ENCODE data around the gene LOXL4.

LOXL4 gene

DNA sequence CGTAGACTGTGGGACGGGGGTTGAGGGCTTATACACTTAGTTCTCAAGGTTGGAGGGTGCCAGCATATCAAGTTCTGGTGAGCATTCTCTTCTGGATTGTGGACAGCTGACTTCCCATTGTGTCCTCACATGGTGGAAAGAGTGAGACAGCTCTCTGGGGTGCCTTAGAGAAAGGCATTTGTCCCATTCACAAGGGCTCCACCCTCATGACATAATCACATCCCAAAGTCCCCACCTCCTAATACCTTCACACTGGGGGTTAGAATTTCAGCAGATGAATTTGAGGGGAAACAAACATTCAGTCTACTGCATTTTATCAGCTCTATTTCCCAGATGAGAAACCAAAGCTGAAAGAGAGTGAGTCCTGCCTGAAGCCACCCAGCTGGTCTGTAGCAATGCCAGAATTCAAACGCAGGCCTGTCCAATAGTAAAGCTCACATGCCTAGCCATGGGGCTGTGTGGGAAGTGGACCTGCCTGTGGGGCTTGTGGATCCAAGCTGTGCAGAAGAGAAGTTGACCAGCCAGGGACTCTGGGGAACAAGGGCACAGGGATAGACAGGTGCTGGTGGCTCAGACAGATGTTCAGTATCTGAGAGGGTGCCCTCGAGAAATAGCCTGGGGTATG is 34.9 kb upstream of the LOXL4 start:
- TF ChIP-seq, protein P1, sequence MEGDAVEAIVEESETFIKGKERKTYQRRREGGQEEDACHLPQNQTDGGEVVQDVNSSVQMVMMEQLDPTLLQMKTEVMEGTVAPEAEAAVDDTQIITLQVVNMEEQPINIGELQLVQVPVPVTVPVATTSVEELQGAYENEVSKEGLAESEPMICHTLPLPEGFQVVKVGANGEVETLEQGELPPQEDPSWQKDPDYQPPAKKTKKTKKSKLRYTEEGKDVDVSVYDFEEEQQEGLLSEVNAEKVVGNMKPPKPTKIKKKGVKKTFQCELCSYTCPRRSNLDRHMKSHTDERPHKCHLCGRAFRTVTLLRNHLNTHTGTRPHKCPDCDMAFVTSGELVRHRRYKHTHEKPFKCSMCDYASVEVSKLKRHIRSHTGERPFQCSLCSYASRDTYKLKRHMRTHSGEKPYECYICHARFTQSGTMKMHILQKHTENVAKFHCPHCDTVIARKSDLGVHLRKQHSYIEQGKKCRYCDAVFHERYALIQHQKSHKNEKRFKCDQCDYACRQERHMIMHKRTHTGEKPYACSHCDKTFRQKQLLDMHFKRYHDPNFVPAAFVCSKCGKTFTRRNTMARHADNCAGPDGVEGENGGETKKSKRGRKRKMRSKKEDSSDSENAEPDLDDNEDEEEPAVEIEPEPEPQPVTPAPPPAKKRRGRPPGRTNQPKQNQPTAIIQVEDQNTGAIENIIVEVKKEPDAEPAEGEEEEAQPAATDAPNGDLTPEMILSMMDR (conservative IDR thresholded peaks at IDR 0.05) = no peak
- H3K27ac ChIP-seq = no peak overlapping the region

GRCh38 chr10:98301664-98302319 is 33.8 kb upstream of the LOXL4 start:
- no peak overlapping the region for H3K27ac ChIP-seq
- TF ChIP-seq, protein P1 (conservative IDR thresholded peaks at IDR 0.05) = no peak

GRCh38 chr10:98300526-98301229 is 32.7 kb upstream of the LOXL4 start:
- no peak overlapping the region for H3K27ac ChIP-seq
- TF ChIP-seq, protein P1 (conservative IDR thresholded peaks at IDR 0.05) = no peak

- TF ChIP-seq, protein P1 (conservative IDR thresholded peaks at IDR 0.05) = no peak
- no peak overlapping the region for H3K27ac ChIP-seq
Measured at GRCh38 chr10:98299341-98299740, 31.3 kb upstream of the LOXL4 start.

- TF ChIP-seq, protein P1 (conservative IDR thresholded peaks at IDR 0.05) = no peak
- H3K27ac ChIP-seq = no peak overlapping the region
Measured at GRCh38 chr10:98296524-98296923, 28.5 kb upstream of the LOXL4 start.

GRCh38 chr10:98295907-98296306 is 27.9 kb upstream of the LOXL4 start:
- no peak overlapping the region for H3K27ac ChIP-seq
- TF ChIP-seq, protein P1 (conservative IDR thresholded peaks at IDR 0.05) = no peak

GRCh38 chr10:98295401-98295811 is 27.4 kb upstream of the LOXL4 start:
- TF ChIP-seq, protein P1 (conservative IDR thresholded peaks at IDR 0.05) = no peak
- H3K27ac ChIP-seq = no peak overlapping the region

All from VCaP (cell line).